H1 (cell line): ENCODE results near the gene CDON. TPM values are rescaled to one million over a fixed set of nuclear protein-coding genes. Genes with fewer than 3 reads are reported as not detected.

Experiments used
- CTCF ChIA-PET: fragments of 300-600 bp; sonication (Branson Sonifier 250); formaldehyde crosslinking; loops from one replicate; lab custom pipeline; 2021; ENCODE audit not compliant: partially characterized antibody; lab: Charles Lee
- POLR2A ChIA-PET: fragments of 300-600 bp; sonication (Branson Sonifier 250); formaldehyde crosslinking; loops from one replicate; lab custom pipeline; 2021; ENCODE audit warnings: inconsistent platforms; ENCODE audit not compliant: partially characterized antibody; lab: Charles Lee
- DNase-seq, 2 experiments: peaks; one replicate each; pipeline versions ENCODE4 v3.0.0 to v3.0.0-alpha.2; 2010 to 2022; ENCODE audit warnings: low spot score in 2 of 2, low read depth in 1 of 2, mixed read lengths in 1 of 2
- FAIRE-seq: peaks from 2 replicates; lab custom pipeline; 2011; peaks lifted over from hg19 to GRCh38; lab: Jason Lieb, UNC
- H2AFZ ChIP-seq: 2 replicates; pipeline ENCODE4 v1.8.1; 2012; ENCODE audit warnings: low read length, inconsistent platforms
- H2AK5ac ChIP-seq: 2 replicates; pipeline ENCODE4 v1.6.1; 2013; ENCODE audit warnings: low read depth, low read length
- H2BK120ac ChIP-seq: replicated peaks from 2 replicates; pipeline ENCODE3; 2013; ENCODE audit warnings: low read depth, low read length, inconsistent platforms
- H2BK12ac ChIP-seq: 2 replicates; pipeline ENCODE4 v1.6.1; 2013; ENCODE audit warnings: low read depth, low read length
- H2BK15ac ChIP-seq: 2 replicates; pipeline ENCODE4 v1.6.1; 2013; ENCODE audit warnings: low read length
- H2BK20ac ChIP-seq: 2 replicates; pipeline ENCODE4 v1.6.1; 2013; ENCODE audit warnings: low read length
- H2BK5ac ChIP-seq: 2 replicates; pipeline ENCODE4 v1.6.1; 2013; ENCODE audit warnings: low read depth, low read length
- H3K14ac ChIP-seq: 2 replicates; pipeline ENCODE4 v1.6.1; 2013; ENCODE audit warnings: inconsistent platforms; ENCODE audit not compliant: insufficient read length
- H3K18ac ChIP-seq: 2 replicates; pipeline ENCODE4 v1.6.1; 2013; ENCODE audit warnings: low read length; ENCODE audit errors: extremely low read depth
- H3K23ac ChIP-seq: 2 replicates; pipeline ENCODE4 v1.6.1; 2013; ENCODE audit warnings: inconsistent platforms; ENCODE audit not compliant: insufficient read length
- H3K23me2 ChIP-seq: 2 replicates; pipeline ENCODE4 v1.6.1; 2013; ENCODE audit warnings: low read depth, low read length
- H3K27ac ChIP-seq: 2 replicates; pipeline ENCODE4 v1.6.1; 2011; ENCODE audit warnings: low read depth, low read length, inconsistent platforms
- H3K27me3 ChIP-seq, 4 experiments: replicated peaks in 1 of 4; 1 replicate in 1 of 4; 2 replicates in 3 of 4; pipeline versions ENCODE4 v1.6.1 to v1.8.1; 2011 to 2013; ENCODE audit warnings: low read length in 3 of 4, mild to moderate bottlenecking in 3 of 4, inconsistent platforms in 2 of 4, mixed read lengths in 2 of 4, moderate library complexity in 1 of 4; ENCODE audit not compliant: control insufficient read depth in 3 of 4, insufficient read depth in 3 of 4; ENCODE audit errors: extremely low read depth in 1 of 4
- H3K36me3 ChIP-seq, 4 experiments: 2 replicates each; pipeline versions ENCODE4 v1.6.1 to v1.8.1; 2011 to 2013; ENCODE audit warnings: mild to moderate bottlenecking in 4 of 4, low read length in 3 of 4, moderate library complexity in 2 of 4, control low read depth in 1 of 4, inconsistent platforms in 1 of 4; ENCODE audit not compliant: insufficient read depth in 4 of 4, control insufficient read depth in 2 of 4
- H3K4ac ChIP-seq: replicated peaks from 2 replicates; pipeline ENCODE3; 2013; ENCODE audit warnings: low read length, low read depth, mixed read lengths, inconsistent platforms; ENCODE audit not compliant: insufficient read length
- H3K4me1 ChIP-seq, 4 experiments: replicated peaks in 1 of 4; 1 replicate in 1 of 4; 2 replicates in 3 of 4; pipeline versions ENCODE4 v1.6.1 to v1.8.1; 2011 to 2013; ENCODE audit warnings: low read length in 3 of 4, inconsistent platforms in 2 of 4, mixed read lengths in 1 of 4; ENCODE audit not compliant: insufficient read depth in 4 of 4, control insufficient read depth in 3 of 4
- H3K4me2 ChIP-seq, 2 experiments: 2 replicates each; pipeline versions ENCODE4 v1.6.1 to v1.8.1; 2011 to 2013; ENCODE audit warnings: low read depth in 2 of 2, low read length in 2 of 2, control low read depth in 1 of 2, inconsistent platforms in 1 of 2, mild to moderate bottlenecking in 1 of 2; ENCODE audit not compliant: insufficient read depth in 1 of 2
- H3K4me3 ChIP-seq, 4 experiments: fragments of 200-600, 300-600 bp in 1 of 4; sonication (generic), shearing (Covaris generic), sonication (Bioruptor Twin) in 1 of 4; 2 replicates each; pipeline versions ENCODE4 v1.5.1 to v1.8.1; 2011 to 2016; ENCODE audit warnings: low read length in 4 of 4, low read depth in 3 of 4, control low read depth in 2 of 4, inconsistent platforms in 2 of 4, mild to moderate bottlenecking in 2 of 4, mixed read lengths in 1 of 4, moderate library complexity in 1 of 4; ENCODE audit not compliant: insufficient read depth in 2 of 4; ENCODE audit errors: extremely low read depth in 1 of 4
- H3K56ac ChIP-seq: replicated peaks from 2 replicates; pipeline ENCODE3; 2013; ENCODE audit warnings: low read depth, mild to moderate bottlenecking, mixed read lengths, low read length, inconsistent platforms; ENCODE audit not compliant: insufficient read length
- H3K79me1 ChIP-seq: 2 replicates; pipeline ENCODE4 v1.6.1; 2013; ENCODE audit warnings: low read depth, low read length, control low read depth
- H3K79me2 ChIP-seq, 2 experiments: 2 replicates each; pipeline versions ENCODE4 v1.6.1 to v1.8.1; 2012 to 2013; ENCODE audit warnings: low read length in 2 of 2, mild to moderate bottlenecking in 2 of 2, inconsistent platforms in 1 of 2; ENCODE audit not compliant: insufficient read depth in 2 of 2, control insufficient read depth in 1 of 2
- H3K9ac ChIP-seq, 4 experiments: replicated peaks in 1 of 4; 1 replicate in 1 of 4; 2 replicates in 3 of 4; pipeline versions ENCODE4 v1.6.1 to v1.8.1; 2011 to 2013; ENCODE audit warnings: low read depth in 3 of 4, low read length in 3 of 4, control low read depth in 2 of 4, mild to moderate bottlenecking in 2 of 4, moderate library complexity in 2 of 4, inconsistent platforms in 1 of 4; ENCODE audit errors: extremely low read depth in 1 of 4
- H3K9me3 ChIP-seq, 2 experiments: 2 replicates each; pipeline versions ENCODE4 v1.6.1 to v1.8.1; 2012 to 2013; ENCODE audit warnings: mild to moderate bottlenecking in 2 of 2, moderate library complexity in 2 of 2, control low read depth in 1 of 2, inconsistent platforms in 1 of 2, low read depth in 1 of 2, low read length in 1 of 2, mixed read lengths in 1 of 2; ENCODE audit not compliant: insufficient read depth in 2 of 2
- H4K20me1 ChIP-seq, 2 experiments: replicated peaks in 1 of 2; 2 replicates each; pipeline versions ENCODE3 to v1.8.1; 2011 to 2013; ENCODE audit warnings: inconsistent platforms in 2 of 2, low read length in 2 of 2, mild to moderate bottlenecking in 1 of 2; ENCODE audit not compliant: insufficient read depth in 2 of 2, control insufficient read depth in 1 of 2
- H4K5ac ChIP-seq: 2 replicates; pipeline ENCODE4 v1.6.1; 2013; ENCODE audit warnings: low read length, low read depth, mixed read lengths, inconsistent platforms; ENCODE audit not compliant: insufficient read length
- H4K8ac ChIP-seq: 2 replicates; pipeline ENCODE4 v1.8.0; 2013; ENCODE audit warnings: mild to moderate bottlenecking, moderate library complexity, low read length, inconsistent platforms; ENCODE audit not compliant: insufficient read depth; ENCODE audit errors: extremely low read depth
- H4K91ac ChIP-seq: replicated peaks from 2 replicates; pipeline ENCODE3; 2013; ENCODE audit warnings: low read length, mixed read lengths, inconsistent platforms; ENCODE audit not compliant: insufficient read length
- HDAC2 ChIP-seq, 2 experiments: fragments of 300-600 bp in 1 of 2; sonication (generic) in 1 of 2; IDR thresholded peaks; 2 replicates each; pipeline ENCODE4 v1.6.1; 2011 to 2012; ENCODE audit warnings: low read depth in 2 of 2, low read length in 2 of 2, mild to moderate bottlenecking in 2 of 2, moderate library complexity in 2 of 2, borderline replicate concordance in 1 of 2, inconsistent platforms in 1 of 2
- RAD21 ChIP-seq, 2 experiments: IDR thresholded peaks in 1 of 2; conservative IDR thresholded peaks in 1 of 2; 2 replicates each; pipeline ENCODE4 v1.6.1; 2011; ENCODE audit warnings: low read depth in 2 of 2, low read length in 2 of 2, improper control_type of control experiment in 1 of 2, inconsistent platforms in 1 of 2, mild to moderate bottlenecking in 1 of 2, moderate library complexity in 1 of 2
- WGBS, 2 experiments: shearing (Covaris generic) in 1 of 2; methylation state at CpG; one replicate each; pipeline versions ENCODE4 v1.1.6 to v1.1.7; 2013 to 2015; ENCODE audit warnings: low lambda C conversion rate in 2 of 2, mixed read lengths in 2 of 2, inconsistent platforms in 1 of 2, low coverage in 1 of 2, missing lambda C conversion rate in 1 of 2; ENCODE audit not compliant: insufficient replicate concordance in 2 of 2, insufficient coverage in 1 of 2, insufficient read length in 1 of 2; ENCODE audit errors: extremely low coverage in 1 of 2, missing lambda C conversion rate in 1 of 2; 5-methylcytosine and 5-hydroxymethylcytosine counted together
- polyA plus RNA-seq, 7 experiments: library from polyadenylated mRNA; depleted of rRNA in 3 of 7; stranded (reverse) in 5 of 7; unstranded in 2 of 7; fragments of >200 nt in 5 of 7; fragments of 200-250 nt in 2 of 7; gene quantifications; 1 replicate in 5 of 7; 2 replicates in 1 of 7; 4 replicates in 1 of 7; pipeline versions ENCODE4 v1.2.1 to v1.2.3, GENCODE V29; 2011 to 2013; ENCODE audit warnings: missing spikeins in 2 of 7, mixed read lengths in 2 of 7
- total RNA-seq: library from RNA; stranded (reverse); fragmentation: NEBNext Ultra II Directional; extraction: Animal tissue kit (Norgen Biotek cat#: 25700); gene quantifications from 2 replicates; pipeline ENCODE4 v1.2.1, GENCODE V29; 2021

The CDON gene
- total and polyA plus RNA-seq, 2 of the 8 experiments (the other 6 are each of a cell fraction or from before 2014, with no cell fraction given): 11.0 to 32.5 TPM

DNA sequence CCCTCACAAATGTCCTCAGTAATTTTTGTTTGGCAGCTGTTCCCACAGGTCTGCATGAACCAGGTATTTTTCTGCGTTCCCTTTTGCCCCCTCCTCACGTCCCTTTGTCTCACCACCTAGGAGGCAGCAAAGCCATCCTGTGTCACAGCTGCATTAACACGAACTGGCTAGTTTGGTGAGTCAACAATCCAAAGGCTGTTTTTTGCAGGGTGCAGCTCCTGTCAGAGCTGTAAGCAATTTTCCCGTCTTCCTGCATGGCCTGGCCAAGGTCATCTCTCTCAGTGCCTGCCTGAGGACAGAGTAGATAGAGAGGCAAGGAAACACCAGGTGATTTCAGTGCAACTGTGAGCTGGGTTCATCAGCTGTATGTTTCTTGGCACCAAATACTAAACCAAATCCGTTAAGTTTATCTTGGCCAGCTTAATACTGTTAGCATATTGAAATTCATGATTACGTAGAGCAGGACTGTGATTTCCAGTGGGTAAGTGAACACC, 137.4 kb downstream of the CDON start:
- Histone ChIP-seq H3K56ac (no peak overlapping the region), H3K23ac (no peak overlapping the region), H2AFZ (no peak overlapping the region), H3K4me2 (no peak overlapping the region), H2BK120ac (no peak overlapping the region), H3K79me2 (no peaks in the 10 kb centered on the region), H3K27me3 (no peaks in the 10 kb centered on the region), H4K91ac (no peak overlapping the region), H2BK15ac (no peak overlapping the region), H3K27ac (no peak overlapping the region), H3K18ac (no peak overlapping the region), H3K14ac (no peak overlapping the region), H3K9me3 (no peaks in the 10 kb centered on the region), H4K20me1 (no peaks in the 10 kb centered on the region), H3K9ac (no peak overlapping the region), H4K8ac (no peak overlapping the region), H3K4me1 (no peaks in the 10 kb centered on the region; a peak in 3 of 7 replicates), H2BK5ac (no peak overlapping the region), H2AK5ac (no peak overlapping the region), H3K23me2 (no peaks in the 10 kb centered on the region), H2BK12ac (no peak overlapping the region), H3K4ac (no peak overlapping the region), H3K36me3 (no peaks in the 10 kb centered on the region), H4K5ac (no peak overlapping the region), H3K4me3 (no peak overlapping the region), H2BK20ac (no peak overlapping the region), H3K79me1 (no peaks in the 10 kb centered on the region)
- TF ChIP-seq HDAC2 (IDR thresholded peaks at IDR 0.05; ENCODE audit: borderline replicate concordance in 1 of 2, low read depth in 2 of 2, low read length in 2 of 2) (no peak), RAD21 (IDR thresholded peaks at IDR 0.05 in 1 of 2, conservative IDR thresholded peaks at IDR 0.05 in 1 of 2; ENCODE audit: low read depth in 2 of 2, low read length in 2 of 2) (peak; percentile 14; a peak in 2 of 4 replicates)
- POLR2A ChIA-PET: interaction anchor here (0.6 to 1.4 kb wide), 5 partner anchors 10 to 264 kb away, joined by 3 read pairs; partner anchors contain the start of gene HYLS1
- WGBS, 2 experiments: 79% methylated on average over 6 of the region's 6 CpGs; no CpG with 5 or more reads in 1 of the 2 experiments
- no peak for FAIRE-seq
- no peak for DNase-seq
- CTCF ChIA-PET: interaction anchor here (0.5 to 5.8 kb wide), 12 partner anchors 12 to 702 kb away, joined by 3 to 118 read pairs (median 4); no protein-coding TSS in a partner anchor
